GM13976 (cell line): ENCODE data around the gene GPR151.

Experiments used
- DNase-seq: peaks from one replicate; pipeline ENCODE4 v3.0.0; 2012; ENCODE audit warnings: low spot score
- CTCF ChIP-seq: IDR thresholded peaks from 2 replicates; pipeline ENCODE4 v1.5.1; 2012; ENCODE audit warnings: borderline replicate concordance, mild to moderate bottlenecking; ENCODE audit not compliant: insufficient read depth; ENCODE audit errors: extremely low read depth, missing control alignments, control extremely low read depth
- in situ Hi-C: fragments of 300-500 bp; cut with MboI; formaldehyde crosslinking; loops from one replicate; pipeline ENCODE4 v1.12.0; 2022; ENCODE audit warnings: low sequenced_read_pairs, mixed read lengths, inconsistent platforms; ENCODE audit not compliant: unreplicated experiment

The GPR151 gene

GRCh38 chr5:146484714-146485391, 31.1 kb downstream of the GPR151 start:
- in situ Hi-C loops: no loop called here
- TF ChIP-seq CTCF: no peak
- no peak for DNase-seq

- TF ChIP-seq CTCF: no peak
- no peak for DNase-seq
- in situ Hi-C loops: no loop called here
These were observed 33.2 kb downstream of the GPR151 start for GRCh38 chr5:146482775-146483174.

- in situ Hi-C loops: no loop called here
- no peak for DNase-seq
- no peak for TF ChIP-seq CTCF
These were observed 40.1 kb downstream of the GPR151 start for GRCh38 chr5:146475906-146476305.

GRCh38 chr5:146475190-146475780, 40.7 kb downstream of the GPR151 start:
- TF ChIP-seq CTCF: no peak
- DNase-seq: no peak
- in situ Hi-C loops: no loop called here

- DNase-seq: no peak
- TF ChIP-seq CTCF: no peak
- in situ Hi-C loops: no loop called here
These were observed 41.9 kb downstream of the GPR151 start for GRCh38 chr5:146474065-146474464.

GRCh38 chr5:146467760-146468159, 48.2 kb downstream of the GPR151 start:
- no peak for DNase-seq
- in situ Hi-C loops: no loop called here
- no peak for TF ChIP-seq CTCF
